Measurements from ENCODE around the gene ERC2. TPM values are rescaled to one million over a fixed set of nuclear protein-coding genes. Genes with fewer than 3 reads are reported as not detected.

Gene ERC2
- total RNA-seq, 1 donor from 2014 or later, result 0.11 TPM

DNA sequence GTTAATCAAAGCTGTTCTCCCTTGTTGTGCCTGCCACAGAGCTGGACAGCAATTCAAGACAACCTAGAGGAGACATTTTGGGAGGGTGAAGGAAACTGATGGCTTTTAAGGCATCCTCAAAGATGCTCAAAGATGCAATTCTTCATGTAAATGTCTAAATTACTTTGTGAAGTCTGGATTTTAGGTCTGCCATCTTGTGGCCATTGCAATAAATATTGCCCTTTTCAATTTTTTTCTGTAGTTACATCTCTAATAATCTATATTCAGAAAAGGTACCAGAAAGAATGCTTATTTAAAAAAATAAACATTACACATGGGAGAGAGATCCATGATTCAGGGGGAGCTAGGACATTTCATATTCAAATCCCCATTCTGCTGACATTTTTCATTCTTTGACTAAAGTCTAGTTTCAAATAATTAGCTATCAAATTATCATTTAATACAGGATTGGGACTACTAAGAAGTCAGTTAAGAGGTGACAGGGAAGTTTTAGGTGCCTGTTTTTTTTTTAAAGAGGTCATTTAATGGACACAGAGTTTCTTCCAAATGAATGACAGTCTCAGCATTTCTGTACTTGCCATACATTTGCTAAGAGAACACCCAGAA lies 721.4 kb downstream of the ERC2 start:
- Histone ChIP-seq H3K27me3 (no peaks in the 10 kb centered on the region), H3K4me1 (no peaks in the 10 kb centered on the region), H3K36me3 (no peaks in the 10 kb centered on the region), H3K9me3 (no peaks in the 10 kb centered on the region), H3K4me3 (no peak overlapping the region), H3K27ac (no peak overlapping the region)
- no peak for DNase-seq (ENCODE audit: low spot score in 2 of 2)
- peak in 1 of 3 experiments; percentile 18 for TF ChIP-seq CTCF (IDR thresholded peaks at IDR 0.05)
- intact Hi-C loops (cut with DNase I), result no loop called here

DNA sequence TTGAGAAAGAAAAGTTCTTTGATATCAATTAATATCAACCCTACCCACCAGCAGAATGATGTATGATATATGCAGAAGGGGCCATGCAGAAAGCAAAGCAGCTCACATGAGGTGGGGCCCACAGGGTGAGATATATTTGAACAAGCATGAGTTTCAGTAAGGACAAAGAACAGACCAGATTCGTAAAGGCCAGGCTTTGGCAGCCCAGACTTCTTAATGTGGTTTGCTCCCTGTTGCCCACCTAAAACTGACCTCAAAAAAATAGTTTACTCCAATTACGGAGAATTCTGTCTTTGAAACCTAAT lies 725.5 kb downstream of the ERC2 start:
- Histone ChIP-seq H3K4me3 (no peak overlapping the region), H3K4me1 (no peaks in the 10 kb centered on the region), H3K36me3 (no peaks in the 10 kb centered on the region), H3K9me3 (no peaks in the 10 kb centered on the region), H3K27me3 (no peaks in the 10 kb centered on the region), H3K27ac (no peak overlapping the region)
- intact Hi-C loops (cut with DNase I), result no loop called here
- TF ChIP-seq CTCF (IDR thresholded peaks at IDR 0.05), result no peak
- DNase-seq (ENCODE audit: low spot score in 2 of 2), result no peak

DNA sequence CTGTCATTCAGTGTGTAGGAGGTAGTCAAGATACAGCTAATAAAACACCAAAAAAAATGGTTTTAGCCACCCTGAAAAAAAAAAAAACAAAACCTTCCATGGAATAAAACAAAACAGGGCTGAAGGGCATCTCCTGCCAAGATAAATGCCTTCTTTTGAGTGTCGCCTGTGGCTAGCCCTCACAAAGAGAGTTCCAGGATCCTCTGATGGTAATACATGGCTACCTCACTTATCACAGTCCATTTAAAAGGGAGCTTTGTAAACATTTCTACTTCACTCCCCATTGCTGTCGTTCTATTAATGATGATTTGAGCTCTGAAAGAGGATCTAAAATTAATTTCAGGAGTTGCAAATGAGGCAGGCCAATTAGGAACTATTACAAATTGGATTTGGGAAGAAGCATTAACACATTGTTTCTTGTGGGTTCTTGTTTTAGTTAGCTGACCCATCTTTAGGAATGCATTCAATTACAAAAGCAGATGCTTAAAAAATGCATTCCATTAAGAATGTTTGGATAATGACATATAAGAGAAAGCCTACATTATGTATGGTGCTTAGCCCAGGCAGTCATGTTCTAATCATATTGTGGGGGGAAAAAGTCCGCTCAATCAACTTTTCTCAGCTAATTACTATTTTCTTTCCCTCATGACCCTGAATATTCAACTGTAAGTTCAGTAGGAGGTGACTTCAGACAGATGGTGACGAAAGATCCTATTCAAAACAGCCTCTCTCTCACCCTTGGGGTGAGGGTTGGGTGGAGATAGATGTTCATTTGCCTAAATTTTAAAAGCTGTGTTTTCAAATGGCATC lies 726.0 kb downstream of the ERC2 start:
- Histone ChIP-seq H3K36me3 (no peaks in the 10 kb centered on the region), H3K27ac (no peak overlapping the region), H3K27me3 (no peaks in the 10 kb centered on the region), H3K9me3 (no peaks in the 10 kb centered on the region), H3K4me3 (no peak overlapping the region), H3K4me1 (no peaks in the 10 kb centered on the region)
- no peak for DNase-seq (ENCODE audit: low spot score in 2 of 2)
- TF ChIP-seq CTCF (IDR thresholded peaks at IDR 0.05), result no peak
- intact Hi-C loops (cut with DNase I), result no loop called here

- TF ChIP-seq CTCF (IDR thresholded peaks at IDR 0.05), result no peak
- no peak for DNase-seq (ENCODE audit: low spot score in 2 of 2)
- intact Hi-C loops (cut with DNase I), result no loop called here
Observed at GRCh38 chr3:55737186-55737585, 731.1 kb downstream of the ERC2 start.

GRCh38 chr3:55735976-55736375 lies 732.3 kb downstream of the ERC2 start:
- H3K4me3 ChIP-seq, result no peak overlapping the region
- H3K4me1 ChIP-seq, result no peaks in the 10 kb centered on the region
- H3K27ac ChIP-seq, result no peak overlapping the region
- no peaks in the 10 kb centered on the region for H3K9me3 ChIP-seq
- intact Hi-C loops (cut with DNase I), result no loop called here
- H3K27me3 ChIP-seq, result no peaks in the 10 kb centered on the region
- no peak for DNase-seq (ENCODE audit: low spot score in 2 of 2)
- TF ChIP-seq CTCF (IDR thresholded peaks at IDR 0.05), result no peak
- no peaks in the 10 kb centered on the region for H3K36me3 ChIP-seq

More at GRCh38 chr3:55737186-55737585, 731.1 kb downstream of the ERC2 start:
- Histone ChIP-seq H3K27me3 (no peaks in the 10 kb centered on the region), H3K4me3 (no peak overlapping the region), H3K27ac (no peak overlapping the region), H3K36me3 (no peaks in the 10 kb centered on the region), H3K9me3 (no peaks in the 10 kb centered on the region), H3K4me1 (no peaks in the 10 kb centered on the region)
